Cardiac fibroblast (primary cell): ENCODE data around the gene TGDS.

Experiments
- DNase-seq, 2 donors: peaks; one replicate each; pipeline versions ENCODE4 v3.0.0 to v3.0.0-alpha.2; 2010; ENCODE audit warnings: low read depth in 2 of 2
- H3K4me3 ChIP-seq, 2 donors: replicated peaks in 1 of 2; 1 replicate in 1 of 2; 2 replicates in 1 of 2; pipeline ENCODE4 v1.5.1; 2011; ENCODE audit warnings: low read depth in 2 of 2, low read length in 2 of 2, mild to moderate bottlenecking in 2 of 2, moderate library complexity in 1 of 2
- TF ChIP-seq, protein P1 (sequence below): IDR thresholded peaks from one replicate; pipeline ENCODE4 v1.5.1; 2011; ENCODE audit warnings: low read depth, mild to moderate bottlenecking, low read length, inconsistent platforms

TGDS gene

DNA sequence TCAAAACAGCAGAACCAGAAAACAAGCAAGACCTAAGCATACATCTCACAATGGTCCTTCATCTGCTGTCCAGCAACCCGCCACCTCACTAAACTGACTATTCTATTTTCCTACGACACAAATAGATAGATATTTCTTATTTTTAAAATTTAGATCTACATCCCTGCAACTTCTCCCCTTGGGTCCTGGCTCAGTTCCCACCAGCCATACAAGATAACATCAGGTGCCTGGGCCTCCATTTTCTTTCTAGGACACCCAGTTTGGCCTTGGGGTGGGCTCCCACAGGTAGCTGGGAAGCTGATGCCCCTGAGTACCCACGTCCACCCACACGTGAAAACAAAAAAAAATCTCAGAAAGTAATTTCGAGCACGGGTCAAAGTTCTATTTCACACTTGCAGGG is 47.6 kb downstream of the TGDS start:
- no peak for DNase-seq
- peak overlapping the region; percentile 60 to 77 for H3K4me3 ChIP-seq
- TF ChIP-seq, protein P1, sequence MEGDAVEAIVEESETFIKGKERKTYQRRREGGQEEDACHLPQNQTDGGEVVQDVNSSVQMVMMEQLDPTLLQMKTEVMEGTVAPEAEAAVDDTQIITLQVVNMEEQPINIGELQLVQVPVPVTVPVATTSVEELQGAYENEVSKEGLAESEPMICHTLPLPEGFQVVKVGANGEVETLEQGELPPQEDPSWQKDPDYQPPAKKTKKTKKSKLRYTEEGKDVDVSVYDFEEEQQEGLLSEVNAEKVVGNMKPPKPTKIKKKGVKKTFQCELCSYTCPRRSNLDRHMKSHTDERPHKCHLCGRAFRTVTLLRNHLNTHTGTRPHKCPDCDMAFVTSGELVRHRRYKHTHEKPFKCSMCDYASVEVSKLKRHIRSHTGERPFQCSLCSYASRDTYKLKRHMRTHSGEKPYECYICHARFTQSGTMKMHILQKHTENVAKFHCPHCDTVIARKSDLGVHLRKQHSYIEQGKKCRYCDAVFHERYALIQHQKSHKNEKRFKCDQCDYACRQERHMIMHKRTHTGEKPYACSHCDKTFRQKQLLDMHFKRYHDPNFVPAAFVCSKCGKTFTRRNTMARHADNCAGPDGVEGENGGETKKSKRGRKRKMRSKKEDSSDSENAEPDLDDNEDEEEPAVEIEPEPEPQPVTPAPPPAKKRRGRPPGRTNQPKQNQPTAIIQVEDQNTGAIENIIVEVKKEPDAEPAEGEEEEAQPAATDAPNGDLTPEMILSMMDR: no peak

DNA sequence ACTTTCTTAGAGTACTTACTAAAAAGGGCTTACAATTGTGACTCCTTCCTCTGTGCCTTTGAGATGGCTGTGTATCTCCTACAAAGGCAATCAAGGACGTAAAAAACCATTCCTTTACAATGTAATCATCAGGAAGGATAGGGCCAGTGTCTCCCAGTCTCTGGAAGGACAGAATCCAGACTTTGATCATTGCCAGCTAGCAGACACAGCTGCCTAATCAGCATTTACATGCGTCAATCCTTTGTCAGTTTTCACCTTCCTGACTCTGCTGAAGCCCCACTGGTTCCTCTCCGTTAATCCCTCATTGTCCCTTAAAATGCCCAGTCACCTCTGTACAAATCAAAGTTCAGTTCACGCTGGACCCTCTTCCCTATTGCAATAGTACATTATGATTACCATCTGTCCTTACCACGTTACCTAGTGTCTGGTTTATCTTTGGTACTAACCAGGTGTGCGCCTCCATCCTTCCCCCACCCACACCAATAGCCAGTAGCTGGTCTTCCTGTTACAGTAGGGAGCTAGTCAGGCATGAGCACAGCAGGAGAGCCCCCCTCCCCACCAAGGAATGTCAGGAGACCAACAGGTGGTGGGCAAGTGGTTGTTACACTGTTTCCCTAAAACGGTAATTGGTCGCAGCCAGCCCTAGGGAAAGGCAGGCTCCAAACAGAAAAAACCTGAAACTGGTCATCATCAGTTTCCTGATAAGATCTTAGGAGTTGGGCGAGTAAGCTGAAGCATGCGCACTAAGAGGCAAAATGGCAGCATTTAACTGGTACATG is 49.7 kb downstream of the TGDS start:
- DNase-seq: no peak
- TF ChIP-seq, protein P1: no peak
- H3K4me3 ChIP-seq: no peak overlapping the region

DNA sequence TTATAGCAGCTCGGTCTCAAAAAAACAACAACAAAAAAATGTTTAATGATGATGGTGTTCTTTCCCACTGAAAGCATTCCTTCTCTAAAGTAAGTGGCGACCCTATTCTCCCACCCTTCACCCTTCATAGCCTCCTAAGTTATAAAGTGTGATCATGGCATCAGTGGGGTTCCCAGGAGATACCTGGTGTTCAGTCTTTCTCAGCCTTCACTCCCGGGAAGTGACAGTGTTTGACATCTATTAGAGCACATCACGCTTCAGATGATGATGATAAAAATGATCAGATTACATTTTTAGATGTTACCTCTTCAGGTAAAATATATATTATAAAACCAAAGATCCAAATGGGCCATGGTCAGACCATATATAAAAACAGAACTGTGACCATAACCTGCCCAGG is 51.0 kb downstream of the TGDS start:
- TF ChIP-seq, protein P1: no peak
- DNase-seq: no peak
- no peak overlapping the region for H3K4me3 ChIP-seq

DNA sequence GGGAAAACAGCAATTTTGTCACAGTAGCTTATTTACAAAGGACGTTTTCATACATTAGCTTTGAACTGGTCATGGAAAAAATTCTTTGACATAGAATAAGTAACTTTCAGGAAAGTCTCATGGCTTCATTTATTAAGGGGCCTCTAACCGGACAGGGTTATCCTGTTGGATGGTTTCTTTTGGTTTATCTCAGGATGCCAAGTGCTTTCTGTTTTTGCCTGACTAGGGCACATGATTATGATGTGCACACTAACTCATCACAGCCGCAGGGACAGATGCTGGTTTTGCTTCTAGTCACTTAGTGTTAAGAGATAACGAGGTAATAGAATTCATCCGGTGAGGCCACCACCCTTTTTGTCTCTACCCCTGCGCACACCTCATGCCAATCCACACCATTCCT is 53.0 kb downstream of the TGDS start:
- TF ChIP-seq, protein P1: no peak
- H3K4me3 ChIP-seq: no peak overlapping the region
- no peak for DNase-seq

DNA sequence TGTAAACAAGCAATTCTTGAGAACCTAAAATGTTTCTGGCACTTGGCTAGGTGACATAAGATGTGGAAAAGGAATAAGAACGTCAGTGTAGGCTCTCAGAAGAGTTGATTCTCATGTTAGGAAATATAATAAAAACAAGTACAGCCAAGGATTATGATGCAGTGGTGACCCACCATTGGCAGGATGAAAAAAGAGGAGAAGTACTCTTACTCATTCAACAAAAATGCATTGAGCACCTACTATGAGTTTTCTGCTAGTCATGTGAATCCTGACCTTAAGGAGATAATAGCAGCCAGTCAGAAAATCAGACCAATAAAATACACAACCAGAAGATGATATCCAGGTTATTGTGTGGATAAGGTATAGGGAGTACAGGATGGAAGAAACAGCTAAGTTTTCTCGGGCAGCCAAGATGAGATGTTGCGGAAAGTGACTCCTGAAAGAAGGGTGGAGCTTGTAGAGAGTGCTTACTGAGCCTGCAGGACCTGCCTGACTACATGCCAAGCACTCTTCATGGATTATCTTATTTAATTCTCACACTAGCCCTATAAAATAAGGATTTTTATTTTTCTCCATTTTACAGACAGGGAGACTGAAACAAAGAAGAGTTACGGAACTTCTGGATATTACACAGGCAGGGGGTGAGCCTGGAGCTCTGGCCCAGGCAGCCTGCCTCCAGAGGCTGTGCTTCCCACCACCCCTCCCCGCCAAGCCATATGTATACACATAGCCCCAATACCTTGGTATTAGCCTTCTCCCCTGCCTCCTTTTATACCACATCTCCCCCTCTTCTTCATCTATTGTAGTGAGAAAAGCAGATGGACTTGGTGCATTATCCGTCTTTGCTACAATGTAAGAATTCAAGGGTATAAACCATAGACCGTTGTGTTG is 58.0 kb downstream of the TGDS start:
- DNase-seq: no peak
- H3K4me3 ChIP-seq: no peak overlapping the region
- TF ChIP-seq, protein P1: no peak

DNA sequence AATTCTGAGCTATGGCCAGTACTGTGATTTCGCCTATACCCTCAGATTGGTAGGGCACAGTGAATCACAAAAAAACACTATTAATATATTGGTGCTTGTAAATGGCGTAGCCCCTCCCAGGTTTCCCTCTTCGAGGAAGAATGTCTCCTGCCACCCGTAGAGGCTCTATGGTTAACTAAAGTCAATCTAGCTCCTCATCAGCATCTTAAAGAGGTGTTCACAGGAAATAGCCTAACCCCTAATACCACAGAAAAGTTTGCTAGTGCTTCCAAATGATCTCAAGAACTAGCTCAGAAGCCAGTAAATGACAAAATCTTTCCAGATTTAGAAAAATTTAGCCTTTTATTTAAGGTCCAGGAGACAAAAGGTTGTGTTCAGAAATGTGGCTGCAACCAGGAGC is 60.2 kb downstream of the TGDS start:
- H3K4me3 ChIP-seq: no peak overlapping the region
- TF ChIP-seq, protein P1: no peak
- DNase-seq: no peak
